GM18951 (cell line): ENCODE measurements around the gene EFCAB6.
"Not testable (repeated sequence)": the region's sequence is repeated elsewhere in the genome, so short reads cannot be mapped to it uniquely, and the experiment has no call there.

Experiments
- POLR2A ChIP-seq: IDR thresholded peaks from 4 replicates; pipeline ENCODE4 v1.6.1; 2011; ENCODE audit warnings: mild to moderate bottlenecking; ENCODE audit not compliant: insufficient read length, insufficient read depth; ENCODE audit errors: extremely low read depth
- in situ Hi-C: fragments of 300-500 bp; cut with MboI; formaldehyde crosslinking; loops from one replicate; pipeline ENCODE4 v1.12.0; 2022; ENCODE audit warnings: low sequenced_read_pairs, mixed read lengths, inconsistent platforms; ENCODE audit not compliant: unreplicated experiment

Gene EFCAB6

DNA sequence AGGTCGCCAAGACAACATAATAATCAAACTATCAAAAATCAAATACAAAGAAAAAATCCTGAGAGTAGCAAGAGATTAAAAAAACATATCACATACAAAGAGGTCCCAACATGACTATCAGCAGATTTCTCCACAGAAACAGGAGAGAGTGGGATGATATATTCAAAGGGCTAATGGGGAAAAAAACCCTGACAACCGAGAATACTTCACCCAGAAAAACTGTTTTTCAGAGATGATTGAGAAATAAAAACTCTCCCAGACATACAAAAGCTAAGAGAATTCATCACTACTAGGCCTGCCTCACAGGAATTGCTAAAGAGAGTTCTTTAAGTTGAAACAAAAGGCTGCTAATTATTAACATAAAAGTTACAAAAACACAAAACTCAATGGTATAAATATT lies 108.1 kb downstream of the EFCAB6 start:
- in situ Hi-C loops = no loop called here
- TF ChIP-seq POLR2A = no peak

DNA sequence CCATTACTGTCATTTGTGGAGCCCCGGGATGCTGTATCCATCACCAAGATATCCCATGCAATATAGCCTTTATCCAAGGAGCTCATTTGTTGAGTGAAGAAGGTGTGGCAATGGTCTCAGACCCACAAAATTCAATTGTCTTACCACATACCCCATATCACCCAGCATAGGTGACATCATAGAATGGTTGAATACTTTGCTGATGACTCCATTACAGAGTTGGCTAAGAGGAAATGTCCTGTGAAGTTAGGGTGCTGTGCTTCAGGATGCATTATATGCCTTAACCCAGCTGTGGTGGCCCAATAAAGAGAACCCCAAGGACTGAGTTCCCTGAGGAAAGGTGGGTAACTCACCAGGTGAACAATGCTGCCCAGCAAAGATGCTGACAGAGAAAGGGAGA lies 113.7 kb downstream of the EFCAB6 start:
- no peak for TF ChIP-seq POLR2A
- in situ Hi-C loops = no loop called here

DNA sequence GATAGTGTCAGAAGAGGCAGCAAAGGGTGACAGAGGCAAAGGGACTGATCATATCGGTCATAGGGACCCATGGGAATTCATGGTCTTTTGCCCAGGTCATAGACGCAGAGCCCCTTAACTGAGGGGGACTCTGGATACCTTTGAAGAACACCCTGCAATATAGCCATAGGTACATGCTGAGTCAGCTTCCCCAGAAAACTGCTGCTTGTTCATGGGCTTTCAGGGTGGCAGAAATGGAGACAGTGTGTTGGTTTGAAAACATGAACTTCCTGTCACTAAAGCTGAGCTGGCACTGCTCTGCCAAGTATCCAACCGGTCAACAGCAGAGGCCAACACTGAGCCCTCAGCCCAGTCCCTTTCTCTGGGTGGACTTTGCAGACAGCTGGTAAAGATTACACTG lies 114.2 kb downstream of the EFCAB6 start:
- TF ChIP-seq POLR2A = no peak
- in situ Hi-C loops = no loop called here

DNA sequence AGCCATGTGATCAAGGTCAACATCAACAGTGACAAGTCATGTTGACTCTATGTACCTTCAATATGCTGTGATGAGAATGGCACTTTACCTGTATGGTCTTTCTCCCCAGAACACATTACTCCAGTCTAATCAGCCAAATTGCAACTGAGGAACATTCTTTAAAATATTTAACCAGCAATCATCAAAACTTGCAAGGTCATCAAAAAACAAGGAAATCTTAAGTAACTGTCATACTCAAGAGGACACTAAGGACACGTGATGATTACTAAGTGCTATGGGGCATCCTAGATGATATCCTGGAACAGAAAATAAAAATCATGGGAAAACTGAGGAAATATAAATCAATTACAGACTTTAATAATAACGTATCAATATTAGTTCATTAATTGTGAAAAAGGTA lies 118.9 kb downstream of the EFCAB6 start:
- in situ Hi-C loops = no loop called here
- TF ChIP-seq POLR2A = no peak

DNA sequence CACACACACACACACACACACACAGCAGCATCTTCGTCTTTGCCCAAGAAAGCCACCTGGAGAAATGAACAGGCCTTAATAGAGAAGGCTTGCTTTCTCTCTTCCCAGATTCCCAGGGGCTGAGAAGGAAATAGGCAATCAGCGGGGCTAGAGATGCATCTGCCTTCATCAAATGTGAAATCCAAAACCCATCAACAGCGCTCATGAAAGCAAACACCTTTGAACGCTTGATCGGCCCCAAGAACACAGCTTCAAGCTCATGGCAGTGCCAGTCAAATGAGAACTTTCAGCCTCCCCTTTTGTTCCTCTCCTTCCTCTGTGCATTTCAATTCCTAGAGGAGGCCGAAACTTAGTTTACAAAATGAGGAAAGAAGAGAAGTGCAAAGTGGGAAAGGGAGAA lies 122.7 kb downstream of the EFCAB6 start:
- TF ChIP-seq POLR2A = no peak
- in situ Hi-C loops = no loop called here

DNA sequence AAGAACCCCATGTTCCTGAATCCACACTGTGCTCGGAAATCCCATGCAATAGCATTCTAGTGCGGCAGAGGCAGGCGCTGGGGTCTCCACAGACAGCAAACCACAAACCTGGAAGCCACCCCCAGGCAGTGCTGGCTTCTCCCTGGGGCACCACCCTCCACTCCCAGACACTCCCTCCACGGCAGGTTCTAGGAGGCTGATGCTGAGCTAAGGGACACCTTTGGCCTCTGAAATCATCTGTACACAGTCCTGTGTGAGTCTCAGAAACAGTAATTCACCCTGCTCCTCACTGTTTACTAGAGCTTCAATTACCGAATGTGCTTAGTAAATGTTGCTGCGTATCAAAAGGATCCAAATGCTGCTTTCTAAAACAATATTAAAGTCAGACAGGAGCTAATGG lies 129.3 kb downstream of the EFCAB6 start:
- in situ Hi-C loops = no loop called here
- TF ChIP-seq POLR2A = no peak

DNA sequence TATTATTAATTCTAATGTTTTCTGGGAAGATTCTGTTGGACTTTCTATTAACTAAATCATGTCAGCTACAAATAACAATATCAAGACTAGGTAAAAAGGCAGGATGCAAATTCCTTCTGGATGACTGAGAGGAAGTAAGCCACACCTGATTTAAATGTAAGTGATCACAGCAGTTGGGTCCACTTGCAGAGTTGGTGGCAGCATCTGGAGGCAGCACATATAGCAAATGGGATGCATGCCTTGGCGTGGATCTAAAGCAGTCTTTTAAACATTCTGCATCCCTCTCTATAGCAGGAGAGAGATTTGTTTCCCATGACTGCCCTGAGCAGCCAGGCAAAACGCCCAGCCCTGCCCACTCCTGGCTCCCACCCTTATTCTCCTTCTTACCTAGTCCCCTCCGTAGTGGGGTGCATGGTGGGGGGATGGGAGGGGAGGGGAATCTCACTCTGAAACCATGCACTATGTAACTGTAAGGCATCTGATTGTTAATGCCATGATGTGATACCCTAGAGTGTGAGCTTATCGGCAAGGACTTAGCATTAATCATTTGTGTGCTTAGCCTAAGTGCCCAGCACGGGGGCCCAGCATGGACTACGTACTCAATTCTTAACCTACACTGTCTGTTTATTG lies 130.3 kb downstream of the EFCAB6 start:
- in situ Hi-C loops = no loop called here
- no peak for TF ChIP-seq POLR2A

DNA sequence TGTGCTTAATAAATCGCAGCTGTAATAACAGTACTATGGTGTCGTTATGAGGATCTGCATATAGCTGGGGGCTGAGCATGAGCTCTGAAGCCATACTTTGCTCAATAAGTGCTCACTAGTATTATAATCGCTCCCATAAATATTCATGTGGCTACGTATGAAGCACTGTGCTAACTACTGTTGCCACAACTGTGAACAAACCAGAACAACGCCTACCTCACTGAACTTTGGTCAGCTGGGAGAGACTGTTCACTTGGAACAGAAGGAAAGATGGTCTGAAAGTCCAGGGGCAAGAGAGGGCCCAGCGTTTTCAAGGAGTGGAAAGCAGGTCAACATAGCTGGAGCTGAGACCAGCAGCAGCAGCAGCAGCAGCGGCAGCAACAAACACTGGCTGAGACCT lies 141.6 kb downstream of the EFCAB6 start:
- in situ Hi-C loops = no loop called here
- no peak for TF ChIP-seq POLR2A

DNA sequence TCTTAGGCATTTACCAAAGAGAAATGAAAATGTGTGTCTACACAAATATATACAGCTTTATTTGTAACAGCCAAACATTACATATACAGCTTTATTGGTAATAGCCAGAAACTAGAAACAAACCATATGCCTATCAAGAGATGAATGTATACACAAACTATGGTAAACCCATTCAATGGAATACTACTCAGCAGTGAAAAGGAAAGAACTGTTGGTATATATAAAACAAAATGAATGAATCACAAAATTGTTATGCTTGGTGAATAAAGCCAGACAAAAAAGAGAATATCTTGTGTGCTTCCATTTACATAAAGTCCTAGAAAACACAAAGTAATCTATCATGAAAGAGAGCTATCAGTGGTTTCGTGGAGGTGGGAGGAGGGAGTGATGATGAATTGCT lies 142.9 kb downstream of the EFCAB6 start:
- in situ Hi-C loops = no loop called here
- no peak for TF ChIP-seq POLR2A

DNA sequence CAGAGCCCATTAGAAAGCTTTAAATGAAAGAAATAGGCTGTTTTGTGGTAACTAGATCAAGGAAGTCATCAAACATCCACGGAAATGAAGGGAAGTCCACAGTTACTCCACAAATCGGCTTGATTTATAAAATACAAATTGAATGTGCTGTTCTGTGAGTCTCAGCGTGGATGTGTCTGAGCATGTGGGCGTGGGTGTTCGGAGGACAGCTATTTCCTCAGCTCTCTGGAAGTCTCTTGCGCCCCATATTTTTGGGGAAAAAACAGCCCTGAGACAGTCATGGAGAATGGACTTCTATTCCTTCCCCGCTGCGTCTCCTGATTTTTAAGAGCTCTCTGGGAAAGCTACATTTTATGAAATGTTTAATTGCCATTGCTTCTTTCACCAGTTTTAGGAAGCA lies 144.4 kb downstream of the EFCAB6 start:
- TF ChIP-seq POLR2A = no peak
- in situ Hi-C loops = no loop called here

DNA sequence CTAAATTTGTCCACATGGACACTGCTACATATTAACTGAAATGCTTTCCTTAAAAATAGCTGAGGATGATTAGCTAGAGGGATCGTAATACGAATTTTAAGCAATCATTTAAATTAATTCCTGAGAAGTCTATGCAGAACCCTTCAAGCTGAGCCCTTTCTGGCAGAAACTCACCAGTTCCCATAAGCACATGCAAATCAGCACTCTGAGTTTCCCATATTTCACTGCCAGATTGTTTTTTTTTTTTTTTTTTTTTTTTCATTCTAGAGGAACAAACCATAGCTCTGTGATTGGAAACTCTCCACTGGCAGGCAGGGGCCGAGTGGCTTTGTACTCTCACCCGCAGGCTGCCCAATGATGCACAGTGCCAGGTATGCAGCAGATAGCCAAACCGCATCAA lies 145.6 kb downstream of the EFCAB6 start:
- TF ChIP-seq POLR2A = no peak
- in situ Hi-C loops = no loop called here

DNA sequence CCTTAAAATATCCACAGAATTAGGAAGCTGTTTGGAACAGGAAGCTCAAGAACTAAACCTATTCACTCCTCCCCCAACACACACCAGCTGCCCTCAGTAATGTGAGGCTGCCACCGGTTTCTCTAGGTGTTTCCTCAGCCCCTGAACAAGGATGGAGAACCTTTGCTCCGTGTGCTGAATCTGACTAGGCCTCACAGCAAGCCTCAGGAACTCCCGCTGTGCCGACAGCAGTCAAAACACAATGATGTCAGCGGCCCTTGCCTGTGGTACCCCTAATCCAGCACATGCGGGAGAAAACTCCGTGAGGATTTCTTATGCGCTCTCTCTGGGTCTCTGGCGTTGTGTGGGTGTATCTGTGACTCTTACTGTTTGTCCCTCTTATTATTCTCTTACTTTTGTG lies 153.3 kb downstream of the EFCAB6 start:
- in situ Hi-C loops = no loop called here
- no peak for TF ChIP-seq POLR2A

DNA sequence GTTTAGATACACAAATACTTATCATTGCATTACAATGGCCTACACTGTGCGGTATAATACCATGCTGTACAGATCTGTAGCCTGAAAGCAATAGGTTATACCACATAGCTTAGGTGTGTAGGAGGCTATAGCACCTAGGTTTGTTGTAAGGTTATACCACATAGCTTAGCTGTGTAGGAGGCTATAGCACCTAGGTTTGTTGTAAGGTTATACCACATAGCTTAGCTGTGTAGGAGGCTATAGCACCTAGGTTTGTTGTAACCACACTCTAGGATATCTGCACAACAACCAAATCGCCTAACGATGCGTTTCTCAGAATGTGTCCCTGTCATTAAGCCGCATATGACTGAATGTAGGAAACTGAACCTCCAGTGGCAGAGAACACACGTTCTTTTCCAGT lies 155.5 kb downstream of the EFCAB6 start:
- in situ Hi-C loops = not testable (repeated sequence)

DNA sequence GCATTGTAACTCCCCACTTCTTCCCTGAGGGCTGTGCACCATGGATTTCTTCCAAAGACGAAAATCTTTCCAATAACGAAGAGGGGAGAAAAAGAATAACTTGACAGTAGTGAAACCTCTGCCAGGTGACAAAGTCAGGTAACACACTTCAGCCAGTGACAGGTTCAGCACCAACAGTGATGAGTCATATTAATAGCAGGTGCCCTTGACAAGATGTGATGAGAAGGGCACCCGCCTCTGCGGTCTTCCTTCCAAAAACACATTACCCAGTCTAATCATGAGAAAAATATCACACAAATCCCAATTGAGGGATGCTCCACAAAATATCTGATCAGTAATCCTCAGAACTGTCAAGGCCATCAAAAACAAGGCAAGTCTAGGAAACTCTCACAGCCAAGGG lies 157.8 kb downstream of the EFCAB6 start:
- no peak for TF ChIP-seq POLR2A
- in situ Hi-C loops = no loop called here

DNA sequence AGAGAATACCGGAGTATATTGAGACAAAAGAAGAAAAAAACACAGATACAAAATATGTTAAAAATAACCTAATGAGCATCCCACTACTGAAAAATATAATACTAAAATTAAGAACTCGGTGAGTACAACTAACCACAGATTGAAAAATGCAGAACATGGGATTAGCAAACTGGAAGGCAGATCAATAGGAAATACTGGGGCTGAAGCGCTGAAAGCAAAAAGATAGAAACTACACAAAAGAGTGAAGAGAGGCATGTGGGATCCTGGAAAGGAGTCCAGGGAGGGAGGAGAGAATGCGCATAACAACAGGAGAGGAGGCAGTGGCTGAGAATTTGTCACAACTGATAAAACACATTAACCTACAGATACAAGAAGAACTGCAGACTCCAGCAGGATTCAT lies 159.3 kb downstream of the EFCAB6 start:
- TF ChIP-seq POLR2A = no peak
- in situ Hi-C loops = no loop called here
